Measurements from ENCODE around the gene UBQLNL.
A peak's percentile ranks its signal among the peaks of the same experiment; 100 is the strongest.

The UBQLNL gene

DNA sequence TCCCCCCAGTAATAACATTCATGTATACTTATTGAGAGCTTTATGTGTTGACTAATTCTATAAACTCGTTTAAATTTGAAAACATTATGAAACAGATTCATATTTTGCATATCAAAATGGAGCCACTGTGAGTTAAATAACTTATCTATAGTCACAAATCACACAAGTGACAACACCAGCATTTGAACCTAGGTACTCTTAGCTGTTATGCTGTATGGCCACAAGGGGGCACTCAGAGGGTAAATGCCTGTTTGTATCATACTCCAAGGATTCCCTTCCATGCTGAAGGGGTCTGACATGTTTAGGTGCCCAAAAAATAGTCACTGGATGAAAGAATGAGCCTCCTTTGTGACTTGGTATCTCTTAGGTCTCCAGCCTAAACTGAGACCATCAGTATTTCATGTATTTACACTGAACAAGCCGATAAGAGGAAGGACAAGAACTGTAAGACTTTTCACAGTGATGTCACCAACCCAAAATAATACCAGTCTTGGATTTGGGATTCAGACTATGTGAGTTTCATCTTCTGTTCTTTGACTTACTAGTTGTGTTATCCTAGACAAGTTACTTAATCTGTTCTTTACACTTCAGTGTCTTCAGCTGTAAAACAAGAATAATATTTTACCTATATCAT, 40.2 kb downstream of the UBQLNL start:
- no peak for DNase-seq (ENCODE audit: low read depth)
- no peak overlapping the region for H3K4me3 ChIP-seq (ENCODE audit: low read length)
- TF ChIP-seq, protein P1, sequence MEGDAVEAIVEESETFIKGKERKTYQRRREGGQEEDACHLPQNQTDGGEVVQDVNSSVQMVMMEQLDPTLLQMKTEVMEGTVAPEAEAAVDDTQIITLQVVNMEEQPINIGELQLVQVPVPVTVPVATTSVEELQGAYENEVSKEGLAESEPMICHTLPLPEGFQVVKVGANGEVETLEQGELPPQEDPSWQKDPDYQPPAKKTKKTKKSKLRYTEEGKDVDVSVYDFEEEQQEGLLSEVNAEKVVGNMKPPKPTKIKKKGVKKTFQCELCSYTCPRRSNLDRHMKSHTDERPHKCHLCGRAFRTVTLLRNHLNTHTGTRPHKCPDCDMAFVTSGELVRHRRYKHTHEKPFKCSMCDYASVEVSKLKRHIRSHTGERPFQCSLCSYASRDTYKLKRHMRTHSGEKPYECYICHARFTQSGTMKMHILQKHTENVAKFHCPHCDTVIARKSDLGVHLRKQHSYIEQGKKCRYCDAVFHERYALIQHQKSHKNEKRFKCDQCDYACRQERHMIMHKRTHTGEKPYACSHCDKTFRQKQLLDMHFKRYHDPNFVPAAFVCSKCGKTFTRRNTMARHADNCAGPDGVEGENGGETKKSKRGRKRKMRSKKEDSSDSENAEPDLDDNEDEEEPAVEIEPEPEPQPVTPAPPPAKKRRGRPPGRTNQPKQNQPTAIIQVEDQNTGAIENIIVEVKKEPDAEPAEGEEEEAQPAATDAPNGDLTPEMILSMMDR (conservative IDR thresholded peaks at IDR 0.05; ENCODE audit: low read depth, low read length), result peak; percentile 88

DNA sequence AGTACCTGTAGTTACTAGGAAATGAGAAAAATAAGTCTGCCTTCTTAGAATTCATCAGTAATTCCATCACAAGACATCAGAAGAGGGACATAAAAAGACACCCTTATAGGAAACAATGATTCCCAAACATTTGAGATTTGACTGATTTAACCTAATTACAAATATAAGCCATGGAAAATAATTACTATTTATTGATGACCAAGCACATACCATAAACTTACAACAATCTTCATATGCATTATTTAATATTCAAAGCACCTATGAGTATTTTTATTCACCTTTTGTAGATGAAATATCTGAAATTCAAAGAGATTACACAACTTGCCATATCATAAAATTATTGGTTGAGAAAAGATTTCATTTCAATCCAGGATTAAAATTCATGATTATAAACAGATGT, 42.6 kb downstream of the UBQLNL start:
- DNase-seq (ENCODE audit: low read depth), result no peak
- no peak overlapping the region for H3K4me3 ChIP-seq (ENCODE audit: low read length)
- TF ChIP-seq, protein P1 (conservative IDR thresholded peaks at IDR 0.05; ENCODE audit: low read depth, low read length), result no peak

DNA sequence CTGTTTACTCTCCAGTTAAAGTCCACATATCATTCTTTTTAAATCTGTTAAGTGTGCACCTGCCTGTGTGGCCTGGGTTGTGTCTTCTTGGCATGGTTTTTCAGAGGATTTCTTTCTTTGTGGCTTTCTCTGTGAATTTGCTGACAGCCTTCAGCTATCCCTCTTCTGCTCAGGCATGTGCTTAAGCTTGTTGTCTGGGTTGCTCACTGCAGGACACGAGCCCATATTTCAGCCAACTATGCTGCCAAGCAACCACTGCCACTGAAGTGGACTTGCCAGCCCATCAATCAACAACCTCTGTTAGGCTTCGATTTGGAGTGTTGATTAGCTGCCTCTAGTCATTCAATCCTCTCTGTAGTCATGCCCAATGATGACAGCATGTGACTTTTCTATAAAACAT, 49.0 kb downstream of the UBQLNL start:
- TF ChIP-seq, protein P1 (conservative IDR thresholded peaks at IDR 0.05; ENCODE audit: low read depth, low read length), result no peak
- no peak overlapping the region for H3K4me3 ChIP-seq (ENCODE audit: low read length)
- no peak for DNase-seq (ENCODE audit: low read depth)
